ENCODE results near the gene SCGB1D4.
A peak's percentile ranks its signal among the peaks of the same experiment; 100 is the strongest.

SCGB1D4 gene

GRCh38 chr11:62295504-62295903, 3.4 kb downstream of the SCGB1D4 start:
- Histone ChIP-seq H3K4me1 (ENCODE audit: control insufficient read depth, insufficient read depth, low read length) (no peaks in the 10 kb centered on the region), H3K4me3 (ENCODE audit: low read depth, low read length) (no peak overlapping the region), H3K27ac (ENCODE audit: extremely low read depth, low read depth, low read length) (no peak overlapping the region), H3K9me3 (ENCODE audit: control insufficient read depth, insufficient read depth, low read depth, low read length) (no peaks in the 10 kb centered on the region), H3K36me3 (ENCODE audit: control insufficient read depth in 2 of 2, insufficient read depth in 1 of 2, low read length in 2 of 2) (no peaks in the 10 kb centered on the region)
- TF ChIP-seq ZNF48 (tag by site-specific recombination; IDR thresholded peaks at IDR 0.05) = no peak
- TF ChIP-seq REST (tag by site-specific recombination; IDR thresholded peaks at IDR 0.05) = peak; percentile 93
- CTCF ChIA-PET = interaction anchor here (0.6 kb wide), 1 partner anchor 15 kb away, joined by 3 read pairs; no protein-coding TSS in a partner anchor
- POLR2A ChIA-PET = no interaction called here

GRCh38 chr11:62280452-62280851, 18.4 kb downstream of the SCGB1D4 start:
- H3K4me1 ChIP-seq (ENCODE audit: control insufficient read depth, insufficient read depth, low read length) = no peaks in the 10 kb centered on the region
- ChIA-PET POLR2A (no interaction called here), CTCF (interaction anchor here (1.1 kb wide), 1 partner anchor 31 kb away, joined by 5 read pairs; no protein-coding TSS in a partner anchor)
- H3K9me3 ChIP-seq (ENCODE audit: control insufficient read depth, insufficient read depth, low read depth, low read length) = no peaks in the 10 kb centered on the region
- no peak overlapping the region for H3K27ac ChIP-seq (ENCODE audit: extremely low read depth, low read depth, low read length)
- TF ChIP-seq ZNF214 (tag by site-specific recombination; IDR thresholded peaks at IDR 0.05; ENCODE audit: borderline replicate concordance) = no peak
- peak; percentile 93 for TF ChIP-seq SETDB1 (IDR thresholded peaks at IDR 0.05; ENCODE audit: insufficient read length, low read length)
- no peak for TF ChIP-seq ZNF18 (tag by site-specific recombination; IDR thresholded peaks at IDR 0.05)
- no peak for TF ChIP-seq ZNF292 (tag by site-specific recombination; IDR thresholded peaks at IDR 0.05; ENCODE audit: borderline replicate concordance, low read depth)
- TF ChIP-seq ZBTB8A (tag by site-specific recombination; IDR thresholded peaks at IDR 0.05) = no peak
- TF ChIP-seq SCRT1 (tag by site-specific recombination; IDR thresholded peaks at IDR 0.05; ENCODE audit: borderline replicate concordance) = no peak
- TF ChIP-seq ZNF792 (tag by site-specific recombination; IDR thresholded peaks at IDR 0.05) = no peak
- TF ChIP-seq ZNF341 (tag by site-specific recombination; IDR thresholded peaks at IDR 0.05; ENCODE audit: low read depth) = no peak
- no peak overlapping the region for H3K4me3 ChIP-seq (ENCODE audit: low read depth, low read length)
- no peaks in the 10 kb centered on the region for H3K36me3 ChIP-seq (ENCODE audit: control insufficient read depth in 2 of 2, insufficient read depth in 1 of 2, low read length in 2 of 2)

- ChIA-PET POLR2A (no interaction called here), CTCF (no interaction called here)
- Histone ChIP-seq H3K27ac (ENCODE audit: extremely low read depth, low read depth, low read length) (no peak overlapping the region), H3K36me3 (ENCODE audit: control insufficient read depth in 2 of 2, insufficient read depth in 1 of 2, low read length in 2 of 2) (no peaks in the 10 kb centered on the region), H3K4me3 (ENCODE audit: low read depth, low read length) (no peak overlapping the region), H3K4me1 (ENCODE audit: control insufficient read depth, insufficient read depth, low read length) (no peaks in the 10 kb centered on the region), H3K9me3 (ENCODE audit: control insufficient read depth, insufficient read depth, low read depth, low read length) (no peaks in the 10 kb centered on the region)
- no peak for TF ChIP-seq ZNF350 (tag by site-specific recombination; IDR thresholded peaks at IDR 0.05)
- no peak for TF ChIP-seq MZF1 (tag by site-specific recombination; IDR thresholded peaks at IDR 0.05; ENCODE audit: borderline replicate concordance)
- TF ChIP-seq ZNF112 (tag by site-specific recombination; IDR thresholded peaks at IDR 0.05) = no peak
- TF ChIP-seq ZNF843 (tag by site-specific recombination; IDR thresholded peaks at IDR 0.05) = no peak
- TF ChIP-seq ZNF155 (tag by site-specific recombination; IDR thresholded peaks at IDR 0.05) = no peak
- no peak for TF ChIP-seq ZNF280D (tag by site-specific recombination; IDR thresholded peaks at IDR 0.05)
- TF ChIP-seq SETDB1 (IDR thresholded peaks at IDR 0.05; ENCODE audit: insufficient read length, low read length) = no peak
- TF ChIP-seq ZNF18 (tag by site-specific recombination; IDR thresholded peaks at IDR 0.05) = no peak
- TF ChIP-seq ZNF549 (tag by site-specific recombination; IDR thresholded peaks at IDR 0.05) = no peak
- TF ChIP-seq ZNF2 (tag by site-specific recombination; IDR thresholded peaks at IDR 0.05) = no peak
- no peak for TF ChIP-seq ZNF148 (tag by site-specific recombination; IDR thresholded peaks at IDR 0.05; ENCODE audit: borderline replicate concordance)
Observed at GRCh38 chr11:62273789-62274275, 25.0 kb downstream of the SCGB1D4 start.
